K562 (cell line): ENCODE results near the gene TMPO. TPM values are rescaled to one million over a fixed set of nuclear protein-coding genes. Genes with fewer than 3 reads are reported as not detected.

ENCODE experiments used
- ATAC-seq: fragments of 200-7000 bp; cut with Tn5 transposase; 3 replicates; pipeline ENCODE4 v1.9.1; 2020; ENCODE audit warnings: moderate library complexity
- BruUV-seq: library from RNA; stranded (reverse); fragments of 400-500 nt; replicated peaks from 2 replicates; lab custom pipeline; 2021; lab: Mats Ljungman, UMichigan
- CTCF ChIA-PET: fragments of 300-600 bp; formaldehyde crosslinking; extraction: SDS; loops from one replicate; lab custom pipeline; 2021; ENCODE audit warnings: low intra/inter-chr PET ratio; lab: Yijun Ruan, JAX
- POLR2A ChIA-PET: fragments of 300-600, 350-650 bp; sonication (Branson Sonifier 250); formaldehyde crosslinking; extraction: SDS; loops from one replicate; lab custom pipeline; 2021; ENCODE audit warnings: antibody characterized with exemption, inconsistent platforms; lab: Yijun Ruan, JAX
- DNase-seq, 4 experiments: peaks; one replicate each; pipeline versions ENCODE4 v3.0.0 to v3.0.0-alpha.2; 2011 to 2018; ENCODE audit warnings: low spot score in 3 of 4, mixed read lengths in 3 of 4; ENCODE audit errors: extremely low read depth in 1 of 4
- FAIRE-seq: peaks from 2 replicates; lab custom pipeline; 2011; peaks lifted over from hg19 to GRCh38; lab: Jason Lieb, UNC
- H2AFZ ChIP-seq: 2 replicates; pipeline ENCODE4 v1.6.0; 2011; ENCODE audit warnings: low read depth, low read length, control low read depth, inconsistent platforms
- H3K27ac ChIP-seq: fragments of 200-600 bp; 3 replicates; pipeline ENCODE4 v1.8.0; 2011; ENCODE audit warnings: low read depth, mild to moderate bottlenecking, control low read depth, inconsistent platforms, low read length, moderate library complexity, mixed read lengths; ENCODE audit errors: extremely low read depth
- H3K27me3 ChIP-seq, 2 experiments: fragments of 300-600 bp in 1 of 2; 2 replicates in 1 of 2; 3 replicates in 1 of 2; pipeline versions ENCODE4 v1.6.0 to v1.8.0; 2011; ENCODE audit warnings: inconsistent platforms in 2 of 2, low read length in 2 of 2, mild to moderate bottlenecking in 1 of 2, mixed read lengths in 1 of 2, moderate library complexity in 1 of 2; ENCODE audit not compliant: control insufficient read depth in 2 of 2, insufficient read depth in 2 of 2
- H3K36me3 ChIP-seq: fragments of 300-600 bp; 3 replicates; pipeline ENCODE4 v1.8.0; 2011; ENCODE audit warnings: mild to moderate bottlenecking, low read length, inconsistent platforms; ENCODE audit not compliant: control insufficient read depth, insufficient read depth
- H3K4me1 ChIP-seq, 2 experiments: fragments of 200-600 bp in 1 of 2; replicated peaks in 1 of 2; 2 replicates in 1 of 2; 3 replicates in 1 of 2; pipeline versions ENCODE4 v1.5.1 to v1.8.0; 2011; ENCODE audit warnings: inconsistent platforms in 2 of 2, low read length in 2 of 2, mild to moderate bottlenecking in 1 of 2, mixed read lengths in 1 of 2, moderate library complexity in 1 of 2; ENCODE audit not compliant: control insufficient read depth in 2 of 2, insufficient read depth in 2 of 2
- H3K4me2 ChIP-seq: 2 replicates; pipeline ENCODE4 v1.6.1; 2011; ENCODE audit warnings: low read length, control low read depth, inconsistent platforms, mixed read lengths; ENCODE audit not compliant: insufficient read depth
- H3K4me3 ChIP-seq: fragments of 200-600 bp; sonication (generic), shearing (Covaris generic); 2 replicates; pipeline ENCODE4 v1.5.1; 2016; ENCODE audit warnings: control low read depth, inconsistent platforms
- H3K79me2 ChIP-seq: fragments of 200-600 bp; 3 replicates; pipeline ENCODE4 v1.8.0; 2011; ENCODE audit warnings: low read length, inconsistent platforms; ENCODE audit not compliant: control insufficient read depth, insufficient read depth
- H3K9ac ChIP-seq, 2 experiments: 2 replicates each; pipeline versions ENCODE4 v1.6.0 to v1.6.1; 2011; ENCODE audit warnings: low read depth in 2 of 2, low read length in 2 of 2, control low read depth in 1 of 2, inconsistent platforms in 1 of 2, mild to moderate bottlenecking in 1 of 2, mixed read lengths in 1 of 2; ENCODE audit not compliant: insufficient read depth in 1 of 2
- H3K9me1 ChIP-seq: one replicate; pipeline ENCODE4 v1.6.0; 2011; ENCODE audit warnings: inconsistent platforms, mild to moderate bottlenecking, low read length, moderate library complexity; ENCODE audit not compliant: control insufficient read depth, insufficient read depth
- H3K9me3 ChIP-seq: replicated peaks from 2 replicates; pipeline ENCODE4 v1.5.1; 2011; ENCODE audit warnings: low read depth, low read length, inconsistent platforms; ENCODE audit not compliant: control insufficient read depth, insufficient read depth
- H4K20me1 ChIP-seq: replicated peaks from 2 replicates; pipeline ENCODE4 v1.6.1; 2011; ENCODE audit warnings: low read length, inconsistent platforms, mixed read lengths; ENCODE audit not compliant: control insufficient read depth, insufficient read depth
- ATF1 ChIP-seq, 2 experiments: fragments of 450-650 bp in 1 of 2; IDR thresholded peaks; 2 replicates each; pipeline ENCODE4 v1.6.1; 2016; ENCODE audit warnings: missing compliant biosample characterization in 1 of 2, missing genetic modification characterization in 1 of 2
- IRF9 ChIP-seq: fragments of 450-650 bp; IDR thresholded peaks from 2 replicates; pipeline ENCODE4 v1.6.1; 2016; ENCODE audit warnings: missing biosample characterization, missing genetic modification characterization
- KAT8 ChIP-seq: fragments of 450-650 bp; IDR thresholded peaks from 2 replicates; pipeline ENCODE4 v1.6.1; 2016; ENCODE audit warnings: low read depth, mild to moderate bottlenecking
- MTA3 ChIP-seq: fragments of 450-650 bp; formaldehyde crosslinking; IDR thresholded peaks from 2 replicates; pipeline ENCODE4 v1.6.1; 2017; ENCODE audit warnings: mild to moderate bottlenecking, borderline replicate concordance
- NR4A1 ChIP-seq, 2 experiments: fragments of 250-450 bp in 1 of 2; fragments of 450-650 bp in 1 of 2; sonication (Bioruptor Pico) in 1 of 2; IDR thresholded peaks; 2 replicates each; pipeline versions ENCODE4 v1.4.0 to v1.6.1; 2016 to 2020; ENCODE audit warnings: mild to moderate bottlenecking in 2 of 2, missing compliant biosample characterization in 1 of 2, missing genetic modification characterization in 1 of 2, moderate library complexity in 1 of 2
- PBX2 ChIP-seq, 2 experiments: IDR thresholded peaks in 1 of 2; conservative IDR thresholded peaks in 1 of 2; 2 replicates each; pipeline ENCODE4 v1.6.1; 2016; ENCODE audit warnings: low read depth in 2 of 2, mild to moderate bottlenecking in 1 of 2, missing compliant biosample characterization in 1 of 2, missing genetic modification characterization in 1 of 2, moderate library complexity in 1 of 2
- PML ChIP-seq: IDR thresholded peaks from 2 replicates; pipeline ENCODE4 v1.6.1; 2012; ENCODE audit warnings: low read length, inconsistent platforms
- POLR3G ChIP-seq: IDR thresholded peaks from 2 replicates; pipeline ENCODE4 v1.6.1; 2011; ENCODE audit not compliant: insufficient read length, insufficient replicate concordance; ENCODE audit errors: extremely low read depth
- PRMT5 ChIP-seq: sonication (generic); formaldehyde crosslinking; IDR thresholded peaks from 2 replicates; pipeline ENCODE4 v1.5.0; 2020; ENCODE audit warnings: missing genetic modification reagents
- SREBF1 ChIP-seq: fragments of 150-350 bp; IDR thresholded peaks from 2 replicates; pipeline ENCODE4 v1.6.1; 2014; ENCODE audit warnings: antibody characterized with exemption, low read depth, low read length, borderline replicate concordance
- ZBTB9 ChIP-seq: fragments of 450-650 bp; formaldehyde crosslinking; IDR thresholded peaks from 2 replicates; pipeline ENCODE4 v1.4.0; 2020; ENCODE audit warnings: mild to moderate bottlenecking, moderate library complexity
- ZNF134 ChIP-seq: fragments of 250-450 bp; sonication (Bioruptor Pico); conservative IDR thresholded peaks from 2 replicates; pipeline ENCODE4 v1.4.0; 2020
- WGBS: fragments of 100-300 bp; shearing (Covaris generic); methylation state at CpG from one replicate; pipeline ENCODE4 v1.1.6; 2016; ENCODE audit warnings: low coverage, mixed read lengths; ENCODE audit not compliant: insufficient coverage; ENCODE audit errors: missing lambda C conversion rate; 5-methylcytosine and 5-hydroxymethylcytosine counted together
- in situ Hi-C: fragments of 300-500 bp; cut with MboI; formaldehyde crosslinking; loops from 4 replicates; pipeline ENCODE4 v1.15.0; 2018; ENCODE audit warnings: inconsistent platforms, mixed read lengths
- intact Hi-C: fragments of 100-400 bp; cut with micrococcal nuclease; formaldehyde crosslinking; loops from 2 replicates; pipeline ENCODE4 v1.14.2; 2022
- polyA plus RNA-seq, 8 experiments: library from polyadenylated mRNA; depleted of rRNA in 4 of 8; stranded (reverse) in 5 of 8; unstranded in 3 of 8; fragments of >200 nt; fragmentation: Nextera tagmentation in 2 of 8; fragmentation: Illumina TruSeq in 1 of 8; extraction: Ambion mirVana in 2 of 8; extraction: Trizol in 1 of 8; gene quantifications; 2 replicates each; pipeline versions ENCODE4 v1.2.1 to v1.2.3, GENCODE V29; 2011 to 2014; ENCODE audit warnings: inconsistent platforms in 1 of 8, missing spikeins in 1 of 8
- total RNA-seq, 7 experiments: library from RNA; depleted of rRNA in 6 of 7; stranded (reverse); fragments of >200 nt in 6 of 7; fragmentation: Illumina TruSeq in 2 of 7; extraction: Trizol in 2 of 7; gene quantifications; 2 replicates each; pipeline versions ENCODE4 v1.2.1 to v1.2.3, GENCODE V29; 2011 to 2021; ENCODE audit warnings: low replicate concordance in 1 of 7
- TF ChIP-seq, protein P1 (sequence below): fragments of 450-650 bp; formaldehyde crosslinking; IDR thresholded peaks from 2 replicates; pipeline ENCODE4 v1.4.0; 2020; ENCODE audit warnings: mild to moderate bottlenecking, mixed read lengths

Gene TMPO
- total and polyA plus RNA-seq, 9 of the 15 experiments (the other 6 are each of a cell fraction or from before 2014, with no cell fraction given): 62.1 to 263 (median 182) TPM

DNA sequence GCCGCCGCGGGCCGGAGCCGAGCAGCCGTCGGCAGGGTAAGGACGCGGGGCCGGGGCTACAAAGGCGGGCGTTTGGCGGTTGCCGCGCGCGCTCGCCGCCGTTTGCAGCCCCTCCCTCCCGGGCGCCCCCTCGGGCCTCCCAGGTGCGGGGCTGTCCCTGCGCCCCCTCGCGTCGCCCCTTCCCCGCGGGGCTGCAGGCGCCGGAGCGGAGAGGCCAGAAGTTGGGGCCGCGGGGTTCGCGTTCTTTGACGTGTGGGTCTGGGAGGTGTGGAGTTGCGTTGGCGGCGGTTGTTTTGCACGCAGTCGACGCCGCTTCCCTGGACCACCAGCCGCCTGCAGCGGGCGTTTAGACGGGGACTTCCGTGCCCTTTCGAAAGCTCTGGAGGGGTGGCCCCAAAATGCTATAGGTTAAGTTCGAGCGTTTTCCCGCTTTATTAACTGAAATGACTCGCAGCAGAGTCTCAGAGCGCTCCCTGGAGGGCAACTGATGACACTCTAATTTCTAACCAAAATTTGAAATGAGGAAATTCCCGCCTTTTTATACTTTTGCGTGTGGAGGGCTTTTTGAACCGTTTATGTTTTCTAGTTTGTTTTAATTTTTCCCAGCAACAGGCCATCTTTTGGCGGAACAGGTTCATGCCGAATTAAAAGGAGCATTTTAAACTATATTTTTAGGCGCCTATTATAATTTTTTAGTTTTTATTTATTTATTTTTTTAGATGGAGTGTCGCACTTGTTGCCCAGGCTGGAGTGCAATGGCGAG, 902 bp downstream of the TMPO start:
- Histone ChIP-seq H3K27me3 (no peaks in the 10 kb centered on the region), H3K4me3 (peak overlapping the region; percentile 66), H3K4me1 (peaks cover 16 to 21% of the 10 kb centered on the region in 2 experiments; a peak in 4 of 5 replicates), H3K4me2 (peak overlapping the region; percentile 85), H3K36me3 (peaks cover 24% of the 10 kb centered on the region; the same call in 1 of the 3 replicates), H3K9ac (peak overlapping the region; percentile 99 to 100), H3K79me2 (peaks cover 78% of the 10 kb centered on the region), H3K9me1 (no peaks in the 10 kb centered on the region), H3K9me3 (no peaks in the 10 kb centered on the region), H2AFZ (peak overlapping the region; percentile 74), H4K20me1 (peaks cover 2% of the 10 kb centered on the region; the same call in 1 of the 2 replicates), H3K27ac (peak overlapping the region; percentile 98)
- ChIA-PET POLR2A (interaction anchor here (0.5 to 2.9 kb wide), 13 partner anchors 11 to 1898 kb away, joined by 3 to 15 read pairs (median 3); partner anchors contain the start of gene SLC25A3), CTCF (interaction anchor here (2.1 to 3.0 kb wide), 3 partner anchors 25 to 100 kb away, joined by 8 to 19 read pairs (median 14); no protein-coding TSS in a partner anchor)
- FAIRE-seq (peak; percentile 84), DNase-seq (peak; percentile 62 to 94 (median 68)), ATAC-seq (peak; percentile 66)
- intact Hi-C loops: loop anchor here (1.0 to 5.0 kb wide), 5 partner anchors 25 to 99 kb away; partner anchors contain the start of gene SLC25A3
- under 1% methylated on average over 61 of the region's 64 CpGs for WGBS
- in situ Hi-C loops: no loop called here
- BruUV-seq: no TSS peak
- TF ChIP-seq, protein P1, sequence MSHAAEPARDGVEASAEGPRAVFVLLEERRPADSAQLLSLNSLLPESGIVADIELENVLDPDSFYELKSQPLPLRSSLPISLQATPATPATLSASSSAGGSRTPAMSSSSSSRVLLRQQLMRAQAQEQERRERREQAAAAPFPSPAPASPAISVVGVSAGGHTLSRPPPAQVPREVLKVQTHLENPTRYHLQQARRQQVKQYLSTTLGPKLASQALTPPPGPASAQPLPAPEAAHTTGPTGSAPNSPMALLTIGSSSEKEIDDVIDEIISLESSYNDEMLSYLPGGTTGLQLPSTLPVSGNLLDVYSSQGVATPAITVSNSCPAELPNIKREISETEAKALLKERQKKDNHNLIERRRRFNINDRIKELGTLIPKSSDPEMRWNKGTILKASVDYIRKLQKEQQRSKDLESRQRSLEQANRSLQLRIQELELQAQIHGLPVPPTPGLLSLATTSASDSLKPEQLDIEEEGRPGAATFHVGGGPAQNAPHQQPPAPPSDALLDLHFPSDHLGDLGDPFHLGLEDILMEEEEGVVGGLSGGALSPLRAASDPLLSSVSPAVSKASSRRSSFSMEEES (CRISPR knock-in tag): no peak
- TF ChIP-seq PBX2 (CRISPR knock-in tag; IDR thresholded peaks at IDR 0.05; ENCODE audit: low read depth) (no peak), PBX2 (tag; conservative IDR thresholded peaks at IDR 0.05; ENCODE audit: low read depth) (no peak), IRF9 (tag) (no peak), NR4A1 (CRISPR knock-in tag; IDR thresholded peaks at IDR 0.05) (no peak), NR4A1 (tag; IDR thresholded peaks at IDR 0.05) (no peak), POLR3G (no peak), ZBTB9 (CRISPR knock-in tag) (0 out of 2 replicates have a peak, but pooled peaks have one; percentile 45), PML (peak; percentile 63), SREBF1 (no peak), ZNF134 (CRISPR knock-in tag) (no peak), MTA3 (peak; percentile 22; the same call in 1 of the 2 replicates), PRMT5 (no peak), ATF1 (CRISPR knock-in tag; IDR thresholded peaks at IDR 0.05) (no peak), ATF1 (tag; IDR thresholded peaks at IDR 0.05) (peak; percentile 47), KAT8 (no peak)
